Body of pancreas (tissue), 4 donors: ENCODE data around the gene FMO5.

Experiments used
- POLR2A ChIP-seq, 3 donors: fragments of 450-650 bp; IDR thresholded peaks; one replicate each; pipeline ENCODE4 v1.6.1; 2016; ENCODE audit warnings: antibody characterized with exemption in 3 of 3, mild to moderate bottlenecking in 2 of 3
- TF ChIP-seq, protein P1 (sequence below), 7 experiments: fragments of 450-650 bp in 4 of 7; fragments of 200-600 bp in 3 of 7; sonication (generic) in 3 of 7; IDR thresholded peaks; one replicate each; pipeline ENCODE4 v1.5.1; 2016 to 2019; ENCODE audit warnings: antibody characterized with exemption in 7 of 7

DNA sequence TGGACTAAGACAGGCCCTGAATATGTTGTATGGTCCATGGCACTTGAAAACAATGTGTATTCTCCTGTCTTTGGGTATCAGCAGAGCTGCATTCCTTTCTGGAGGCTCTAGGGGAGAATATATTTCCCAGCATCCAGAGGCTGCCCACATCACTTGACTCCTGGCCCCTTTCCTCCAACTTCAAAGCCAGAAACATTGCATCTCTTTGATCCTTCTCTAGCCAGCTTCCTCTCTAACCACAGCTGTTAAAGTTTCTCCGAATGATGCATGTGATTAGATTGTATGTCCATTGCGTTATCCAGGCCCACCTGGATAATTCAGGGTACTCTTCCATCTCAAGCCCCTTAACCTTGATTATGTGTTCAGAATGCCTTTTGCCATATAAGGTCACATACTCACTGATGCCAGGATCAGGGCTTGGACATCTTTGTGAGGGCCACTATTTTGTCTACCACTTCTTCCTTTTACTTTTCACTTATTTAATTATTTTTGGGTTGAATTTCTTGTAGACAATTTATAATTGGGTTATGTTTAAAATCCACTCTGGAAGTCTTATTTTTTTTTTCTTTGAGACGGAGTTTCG is 22.6 kb upstream of the FMO5 start:
- TF ChIP-seq, protein P1, sequence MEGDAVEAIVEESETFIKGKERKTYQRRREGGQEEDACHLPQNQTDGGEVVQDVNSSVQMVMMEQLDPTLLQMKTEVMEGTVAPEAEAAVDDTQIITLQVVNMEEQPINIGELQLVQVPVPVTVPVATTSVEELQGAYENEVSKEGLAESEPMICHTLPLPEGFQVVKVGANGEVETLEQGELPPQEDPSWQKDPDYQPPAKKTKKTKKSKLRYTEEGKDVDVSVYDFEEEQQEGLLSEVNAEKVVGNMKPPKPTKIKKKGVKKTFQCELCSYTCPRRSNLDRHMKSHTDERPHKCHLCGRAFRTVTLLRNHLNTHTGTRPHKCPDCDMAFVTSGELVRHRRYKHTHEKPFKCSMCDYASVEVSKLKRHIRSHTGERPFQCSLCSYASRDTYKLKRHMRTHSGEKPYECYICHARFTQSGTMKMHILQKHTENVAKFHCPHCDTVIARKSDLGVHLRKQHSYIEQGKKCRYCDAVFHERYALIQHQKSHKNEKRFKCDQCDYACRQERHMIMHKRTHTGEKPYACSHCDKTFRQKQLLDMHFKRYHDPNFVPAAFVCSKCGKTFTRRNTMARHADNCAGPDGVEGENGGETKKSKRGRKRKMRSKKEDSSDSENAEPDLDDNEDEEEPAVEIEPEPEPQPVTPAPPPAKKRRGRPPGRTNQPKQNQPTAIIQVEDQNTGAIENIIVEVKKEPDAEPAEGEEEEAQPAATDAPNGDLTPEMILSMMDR (IDR thresholded peaks at IDR 0.05), result no peak
- TF ChIP-seq POLR2A (IDR thresholded peaks at IDR 0.05), result no peak
